ENCODE measurements around the gene JARID2. TPM values are rescaled to one million over a fixed set of nuclear protein-coding genes. Genes with fewer than 3 reads are reported as not detected.

JARID2 gene
- total RNA-seq, 1 experiment from 2014 or later, result 180 TPM

- TF ChIP-seq ZBTB43 (CRISPR knock-in tag; IDR thresholded peaks at IDR 0.05), result no peak
- no peak for TF ChIP-seq RORB (CRISPR knock-in tag; IDR thresholded peaks at IDR 0.05)
- no peak for TF ChIP-seq ETV6 (CRISPR knock-in tag; IDR thresholded peaks at IDR 0.05)
- no peak for TF ChIP-seq E2F1 (CRISPR knock-in tag; IDR thresholded peaks at IDR 0.05)
- TF ChIP-seq CTCF (IDR thresholded peaks at IDR 0.05), result no peak
- no peak for TF ChIP-seq SP1 (CRISPR knock-in tag; conservative IDR thresholded peaks at IDR 0.05)
- no peak for TF ChIP-seq NR3C1 (CRISPR knock-in tag; conservative IDR thresholded peaks at IDR 0.05; ENCODE audit: low read depth)
- TF ChIP-seq JUN (CRISPR knock-in tag; IDR thresholded peaks at IDR 0.05), result no peak
These were observed 10.1 kb downstream of the JARID2 start (continued) for GRCh38 chr6:15255909-15256395.

GRCh38 chr6:15256538-15257271, 10.8 kb downstream of the JARID2 start:
- ChIA-PET CTCF (no interaction called here), POLR2A (interaction anchor here (1.0 kb wide), 1 partner anchor 9 kb away, joined by 4 read pairs; no protein-coding TSS in a partner anchor)
- Mint-ChIP-seq H3K4me1 (peaks cover 99% of the 10 kb centered on the region), H3K36me3 (peaks cover 23% of the 10 kb centered on the region), H3K27me3 (ENCODE audit: low read depth) (no peaks in the 10 kb centered on the region), H3K27ac (peak overlapping the region; percentile 79; the same call in 1 of the 2 replicates), H3K9me3 (no peaks in the 10 kb centered on the region), H3K4me3 (peak overlapping the region; percentile 44)
- ATAC-seq (no peak), DNase-seq (ENCODE audit: low spot score) (no peak)
- no peak for TF ChIP-seq STAT6 (CRISPR knock-in tag; conservative IDR thresholded peaks at IDR 0.05; ENCODE audit: low read depth)

GRCh38 chr6:15257357-15258132, 11.7 kb downstream of the JARID2 start:
- no peaks in the 10 kb centered on the region for H3K9me3 Mint-ChIP-seq
- no peaks in the 10 kb centered on the region for H3K27me3 Mint-ChIP-seq (ENCODE audit: low read depth)
- CTCF ChIA-PET, result no interaction called here
- POLR2A ChIA-PET, result no interaction called here
- H3K36me3 Mint-ChIP-seq, result peaks cover 26% of the 10 kb centered on the region
- peak overlapping the region; percentile 71 for H3K27ac Mint-ChIP-seq
- ATAC-seq (no peak), DNase-seq (ENCODE audit: low spot score) (no peak)
- H3K4me3 Mint-ChIP-seq, result peak overlapping the region; percentile 44
- H3K4me1 Mint-ChIP-seq, result peaks cover 97% of the 10 kb centered on the region
- no peak for TF ChIP-seq CREM (CRISPR knock-in tag; IDR thresholded peaks at IDR 0.05)
- TF ChIP-seq HMGA2 (CRISPR knock-in tag; IDR thresholded peaks at IDR 0.05), result no peak
- no peak for TF ChIP-seq ZNF281 (CRISPR knock-in tag; IDR thresholded peaks at IDR 0.05)
- no peak for TF ChIP-seq ZSCAN18 (CRISPR knock-in tag; IDR thresholded peaks at IDR 0.05)
- no peak for TF ChIP-seq ETV6 (CRISPR knock-in tag; IDR thresholded peaks at IDR 0.05)
- no peak for TF ChIP-seq CREB1 (CRISPR knock-in tag; IDR thresholded peaks at IDR 0.05)
- no peak for TF ChIP-seq SMAD3 (CRISPR knock-in tag; IDR thresholded peaks at IDR 0.05; ENCODE audit: borderline replicate concordance)
- TF ChIP-seq CBFB (CRISPR knock-in tag; IDR thresholded peaks at IDR 0.05; ENCODE audit: low read depth), result no peak
- no peak for TF ChIP-seq HMGXB4 (CRISPR knock-in tag; IDR thresholded peaks at IDR 0.05)

All from WTC11 (cell line).